Lower leg skin (tissue), 3 donors: ENCODE results near the gene CHL1.

Experiments used
- POLR2A ChIP-seq, 2 donors: fragments of 450-650 bp; IDR thresholded peaks; one replicate each; pipeline ENCODE4 v1.6.1; 2016 to 2017; ENCODE audit warnings: antibody characterized with exemption in 2 of 2, mild to moderate bottlenecking in 1 of 2, moderate library complexity in 1 of 2
- TF ChIP-seq, protein P1 (sequence below), 3 donors: fragments of 450-650 bp; IDR thresholded peaks; one replicate each; pipeline ENCODE4 v1.5.1; 2016; ENCODE audit warnings: antibody characterized with exemption in 3 of 3, mild to moderate bottlenecking in 3 of 3, moderate library complexity in 2 of 3

- TF ChIP-seq POLR2A (IDR thresholded peaks at IDR 0.05), result no peak
- TF ChIP-seq, protein P1, sequence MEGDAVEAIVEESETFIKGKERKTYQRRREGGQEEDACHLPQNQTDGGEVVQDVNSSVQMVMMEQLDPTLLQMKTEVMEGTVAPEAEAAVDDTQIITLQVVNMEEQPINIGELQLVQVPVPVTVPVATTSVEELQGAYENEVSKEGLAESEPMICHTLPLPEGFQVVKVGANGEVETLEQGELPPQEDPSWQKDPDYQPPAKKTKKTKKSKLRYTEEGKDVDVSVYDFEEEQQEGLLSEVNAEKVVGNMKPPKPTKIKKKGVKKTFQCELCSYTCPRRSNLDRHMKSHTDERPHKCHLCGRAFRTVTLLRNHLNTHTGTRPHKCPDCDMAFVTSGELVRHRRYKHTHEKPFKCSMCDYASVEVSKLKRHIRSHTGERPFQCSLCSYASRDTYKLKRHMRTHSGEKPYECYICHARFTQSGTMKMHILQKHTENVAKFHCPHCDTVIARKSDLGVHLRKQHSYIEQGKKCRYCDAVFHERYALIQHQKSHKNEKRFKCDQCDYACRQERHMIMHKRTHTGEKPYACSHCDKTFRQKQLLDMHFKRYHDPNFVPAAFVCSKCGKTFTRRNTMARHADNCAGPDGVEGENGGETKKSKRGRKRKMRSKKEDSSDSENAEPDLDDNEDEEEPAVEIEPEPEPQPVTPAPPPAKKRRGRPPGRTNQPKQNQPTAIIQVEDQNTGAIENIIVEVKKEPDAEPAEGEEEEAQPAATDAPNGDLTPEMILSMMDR (IDR thresholded peaks at IDR 0.05), result no peak
These were observed 251.1 kb downstream of the CHL1 start for GRCh38 chr3:447671-448070.
